ENCODE results near the gene PPP1R13B.

Gene PPP1R13B

DNA sequence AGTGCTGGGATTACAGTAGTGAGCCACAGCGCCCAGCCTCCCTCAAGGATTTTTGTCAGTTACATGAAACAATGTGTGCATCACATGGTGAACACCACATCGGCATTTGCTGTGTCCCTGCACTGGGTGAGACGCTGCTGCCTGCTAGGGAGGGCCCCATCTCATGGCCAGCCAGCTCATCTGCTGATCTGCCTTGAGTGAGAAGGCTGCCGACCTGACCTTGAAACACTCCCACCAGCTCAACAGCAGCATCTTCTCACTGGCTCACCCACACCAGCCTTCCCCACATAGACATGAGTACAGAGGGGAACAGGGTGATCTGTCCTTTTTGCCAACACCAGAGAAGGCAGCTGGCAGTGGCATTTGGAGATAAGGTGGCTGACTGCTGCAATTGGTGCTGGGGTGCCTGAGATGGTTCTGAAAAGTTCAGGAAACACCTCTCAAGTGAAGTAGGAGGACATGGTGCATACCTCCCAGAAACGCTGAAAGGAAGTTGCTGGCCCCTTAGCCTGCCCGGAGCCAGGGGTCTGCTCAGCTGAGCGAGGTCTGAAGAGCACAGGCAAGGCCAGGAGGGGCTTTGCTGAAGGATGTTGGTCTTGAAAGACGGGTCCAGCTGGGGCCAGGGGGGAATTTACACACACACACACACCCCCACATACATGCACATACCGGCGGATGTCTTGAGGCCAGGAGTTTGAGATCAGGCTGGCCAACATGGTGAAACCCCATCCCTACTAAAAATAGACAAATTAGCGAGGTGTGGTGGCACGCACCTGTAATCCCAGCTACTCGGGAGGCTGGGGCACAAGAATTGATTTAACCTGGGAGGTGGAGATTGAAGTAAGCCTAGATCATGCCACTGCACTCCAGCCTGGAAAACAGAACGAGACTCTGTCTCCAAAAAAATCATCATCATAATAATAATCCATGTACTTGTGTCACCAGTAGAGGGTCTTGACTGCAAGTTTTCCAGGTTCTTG is 14.3 kb upstream of the PPP1R13B start:
- no peak overlapping the region for H3K4me3 ChIP-seq (ENCODE audit: low read depth in 1 of 2, low read length in 1 of 2)
- no peak overlapping the region for H3K27ac ChIP-seq
- H3K9me3 ChIP-seq, result no peaks in the 10 kb centered on the region
- H3K27me3 ChIP-seq, result peaks cover 36% of the 10 kb centered on the region
- no peaks in the 10 kb centered on the region for H3K4me1 ChIP-seq (ENCODE audit: control insufficient read depth in 1 of 2, insufficient read depth in 1 of 2, low read depth in 1 of 2, low read length in 1 of 2)
- H3K36me3 ChIP-seq, result no peaks in the 10 kb centered on the region
- TF ChIP-seq, protein P1, sequence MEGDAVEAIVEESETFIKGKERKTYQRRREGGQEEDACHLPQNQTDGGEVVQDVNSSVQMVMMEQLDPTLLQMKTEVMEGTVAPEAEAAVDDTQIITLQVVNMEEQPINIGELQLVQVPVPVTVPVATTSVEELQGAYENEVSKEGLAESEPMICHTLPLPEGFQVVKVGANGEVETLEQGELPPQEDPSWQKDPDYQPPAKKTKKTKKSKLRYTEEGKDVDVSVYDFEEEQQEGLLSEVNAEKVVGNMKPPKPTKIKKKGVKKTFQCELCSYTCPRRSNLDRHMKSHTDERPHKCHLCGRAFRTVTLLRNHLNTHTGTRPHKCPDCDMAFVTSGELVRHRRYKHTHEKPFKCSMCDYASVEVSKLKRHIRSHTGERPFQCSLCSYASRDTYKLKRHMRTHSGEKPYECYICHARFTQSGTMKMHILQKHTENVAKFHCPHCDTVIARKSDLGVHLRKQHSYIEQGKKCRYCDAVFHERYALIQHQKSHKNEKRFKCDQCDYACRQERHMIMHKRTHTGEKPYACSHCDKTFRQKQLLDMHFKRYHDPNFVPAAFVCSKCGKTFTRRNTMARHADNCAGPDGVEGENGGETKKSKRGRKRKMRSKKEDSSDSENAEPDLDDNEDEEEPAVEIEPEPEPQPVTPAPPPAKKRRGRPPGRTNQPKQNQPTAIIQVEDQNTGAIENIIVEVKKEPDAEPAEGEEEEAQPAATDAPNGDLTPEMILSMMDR (IDR thresholded peaks at IDR 0.05), result no peak

DNA sequence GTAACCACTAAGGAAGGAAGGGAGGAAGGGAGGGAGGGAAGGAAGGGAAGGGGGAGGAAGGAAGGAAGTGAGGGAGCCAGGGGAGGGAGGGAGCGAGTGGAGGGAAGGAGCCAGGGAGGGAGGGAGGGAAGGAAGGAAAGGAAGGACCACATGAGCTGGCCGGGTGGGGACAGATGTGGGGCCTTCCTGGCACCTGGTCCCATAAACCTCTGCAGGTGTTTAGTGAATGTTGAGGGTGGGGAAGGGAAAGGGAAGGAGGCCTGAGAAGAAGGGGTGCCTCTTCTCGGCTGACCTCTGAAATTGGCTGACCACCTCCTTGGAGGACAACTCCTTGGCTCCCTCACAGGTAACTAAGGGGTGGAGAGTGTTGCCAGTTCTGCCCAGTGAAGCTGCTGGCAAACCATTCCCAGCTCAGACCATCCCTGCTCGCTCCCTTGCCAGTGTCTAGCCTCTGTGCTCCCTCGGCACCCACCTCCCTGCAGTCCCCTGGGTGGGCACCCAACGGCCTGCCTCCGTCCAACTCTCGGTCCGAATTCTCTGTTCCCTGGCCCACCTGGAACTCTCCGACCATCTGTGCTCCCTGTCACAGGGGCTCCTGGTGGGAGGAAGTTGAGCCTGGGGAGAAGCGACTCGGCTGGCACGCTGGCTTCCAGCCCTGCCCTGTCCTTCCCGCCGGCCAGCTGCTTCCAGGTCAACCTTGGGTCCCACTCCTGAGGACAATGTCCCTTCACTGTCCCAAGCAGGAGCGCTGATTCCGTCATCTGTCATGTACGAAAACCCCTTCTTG is 12.2 kb upstream of the PPP1R13B start:
- peaks cover 36% of the 10 kb centered on the region for H3K27me3 ChIP-seq
- no peaks in the 10 kb centered on the region for H3K36me3 ChIP-seq
- TF ChIP-seq, protein P1 (IDR thresholded peaks at IDR 0.05), result no peak
- H3K27ac ChIP-seq, result no peak overlapping the region
- no peaks in the 10 kb centered on the region for H3K9me3 ChIP-seq
- no peaks in the 10 kb centered on the region for H3K4me1 ChIP-seq (ENCODE audit: control insufficient read depth in 1 of 2, insufficient read depth in 1 of 2, low read depth in 1 of 2, low read length in 1 of 2)
- H3K4me3 ChIP-seq (ENCODE audit: low read depth in 1 of 2, low read length in 1 of 2), result no peak overlapping the region

DNA sequence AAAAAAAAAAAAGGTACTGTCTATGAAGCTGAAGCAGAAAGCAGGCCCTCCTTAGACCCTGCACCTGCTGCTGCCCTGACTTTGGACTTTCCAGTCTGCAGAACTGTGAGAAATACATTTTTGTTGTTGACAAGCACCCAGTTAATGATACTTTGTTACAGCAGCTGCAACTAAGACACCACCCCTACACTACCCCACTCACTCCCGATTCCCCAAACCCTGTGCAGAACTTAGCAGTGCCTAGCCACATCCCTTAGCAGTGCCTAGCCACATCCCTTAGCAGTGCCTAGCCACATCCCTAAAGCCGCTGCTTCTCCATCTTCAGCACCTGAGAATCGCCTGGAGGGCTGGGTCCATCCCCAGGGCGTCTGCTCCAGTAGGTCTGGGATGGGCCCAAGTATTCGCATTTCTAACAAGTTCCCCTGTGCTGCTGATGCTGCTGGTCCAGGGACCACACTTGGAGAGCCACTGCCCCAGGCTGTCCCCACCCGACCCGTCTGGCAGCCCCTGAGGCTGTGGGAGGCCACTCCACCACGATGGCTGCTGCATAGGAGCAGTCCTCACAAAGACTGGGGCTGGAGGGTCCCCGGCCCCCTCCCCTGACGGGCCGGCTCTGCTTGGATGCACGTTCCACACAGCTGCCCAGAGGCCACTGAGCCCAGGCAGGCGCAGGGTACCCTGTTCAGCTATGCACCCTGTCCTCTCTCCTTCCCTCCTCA is 10.8 kb upstream of the PPP1R13B start:
- TF ChIP-seq, protein P1 (IDR thresholded peaks at IDR 0.05), result no peak
- peaks cover 36% of the 10 kb centered on the region for H3K27me3 ChIP-seq

DNA sequence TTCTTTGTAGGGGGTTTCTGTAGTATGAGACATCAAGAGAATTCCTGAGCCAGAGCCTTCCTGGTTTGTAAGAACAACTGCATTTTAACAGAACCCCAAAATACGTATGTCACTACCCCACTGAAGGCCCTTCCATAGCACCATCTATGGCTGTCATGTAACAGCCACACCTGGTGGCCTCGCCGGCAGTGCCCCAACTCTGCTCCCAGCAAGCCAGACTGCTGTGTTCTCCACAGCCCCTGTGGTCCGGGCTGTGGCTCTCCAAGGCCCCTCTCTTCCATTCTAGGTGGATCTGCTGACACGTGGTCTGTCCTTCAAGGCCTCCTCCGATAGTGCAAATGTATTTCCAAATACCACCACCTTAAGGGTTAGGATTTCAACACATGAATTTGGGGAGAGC is 9.9 kb upstream of the PPP1R13B start:
- Histone ChIP-seq H3K9me3 (no peaks in the 10 kb centered on the region), H3K4me1 (ENCODE audit: control insufficient read depth in 1 of 2, insufficient read depth in 1 of 2, low read depth in 1 of 2, low read length in 1 of 2) (no peaks in the 10 kb centered on the region), H3K36me3 (no peaks in the 10 kb centered on the region), H3K27me3 (peaks cover 36% of the 10 kb centered on the region), H3K27ac (no peak overlapping the region), H3K4me3 (ENCODE audit: low read depth in 1 of 2, low read length in 1 of 2) (no peak overlapping the region)
- TF ChIP-seq, protein P1 (IDR thresholded peaks at IDR 0.05), result no peak

More for the DNA sequence above, 10.8 kb upstream of the PPP1R13B start:
- Histone ChIP-seq H3K4me3 (ENCODE audit: low read depth in 1 of 2, low read length in 1 of 2) (no peak overlapping the region), H3K9me3 (no peaks in the 10 kb centered on the region), H3K36me3 (no peaks in the 10 kb centered on the region), H3K27ac (no peak overlapping the region), H3K4me1 (ENCODE audit: control insufficient read depth in 1 of 2, insufficient read depth in 1 of 2, low read depth in 1 of 2, low read length in 1 of 2) (no peaks in the 10 kb centered on the region)

DNA sequence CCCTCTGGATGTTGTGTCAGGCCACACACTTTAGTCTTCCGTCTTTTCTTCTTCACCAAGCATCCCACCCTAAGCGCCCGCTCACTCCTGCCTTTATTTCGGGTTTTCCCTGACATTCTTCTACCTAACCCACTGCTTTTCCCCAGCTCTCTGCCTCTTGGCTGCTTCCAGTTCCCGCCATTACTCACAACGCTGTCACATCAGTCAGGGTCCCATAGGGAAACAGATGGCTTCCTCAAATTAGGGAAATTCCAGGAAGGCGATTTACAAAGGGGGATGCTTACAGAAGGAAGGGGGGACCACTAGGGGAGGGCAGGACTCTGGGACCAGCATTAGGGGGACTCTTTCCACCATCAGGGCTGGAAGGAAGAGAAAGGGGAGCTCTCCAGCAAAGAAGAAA is 9.2 kb upstream of the PPP1R13B start:
- Histone ChIP-seq H3K27ac (no peak overlapping the region), H3K4me3 (ENCODE audit: low read depth in 1 of 2, low read length in 1 of 2) (no peak overlapping the region), H3K4me1 (ENCODE audit: control insufficient read depth in 1 of 2, insufficient read depth in 1 of 2, low read depth in 1 of 2, low read length in 1 of 2) (no peaks in the 10 kb centered on the region), H3K9me3 (no peaks in the 10 kb centered on the region), H3K36me3 (no peaks in the 10 kb centered on the region), H3K27me3 (peaks cover 33% of the 10 kb centered on the region)
- TF ChIP-seq, protein P1 (IDR thresholded peaks at IDR 0.05), result no peak
